NCI-H2029 treated with DMSO at 0.1 percent for 48 hours (cell line): ENCODE measurements around the gene PTPRH.
"Not testable (repeated sequence)": the region's sequence is repeated elsewhere in the genome, so short reads cannot be mapped to it uniquely, and the experiment has no call there.

Experiments
- DNase-seq: peaks from one replicate; lab custom pipeline; 2025; lab: John Stamatoyannopoulos, UW

Gene PTPRH

GRCh38 chr19:55226788-55227187 is 17.5 kb upstream of the PTPRH start:
- DNase-seq: no peak

- DNase-seq: no peak
Measured at GRCh38 chr19:55226273-55226672, 17.0 kb upstream of the PTPRH start.

DNA sequence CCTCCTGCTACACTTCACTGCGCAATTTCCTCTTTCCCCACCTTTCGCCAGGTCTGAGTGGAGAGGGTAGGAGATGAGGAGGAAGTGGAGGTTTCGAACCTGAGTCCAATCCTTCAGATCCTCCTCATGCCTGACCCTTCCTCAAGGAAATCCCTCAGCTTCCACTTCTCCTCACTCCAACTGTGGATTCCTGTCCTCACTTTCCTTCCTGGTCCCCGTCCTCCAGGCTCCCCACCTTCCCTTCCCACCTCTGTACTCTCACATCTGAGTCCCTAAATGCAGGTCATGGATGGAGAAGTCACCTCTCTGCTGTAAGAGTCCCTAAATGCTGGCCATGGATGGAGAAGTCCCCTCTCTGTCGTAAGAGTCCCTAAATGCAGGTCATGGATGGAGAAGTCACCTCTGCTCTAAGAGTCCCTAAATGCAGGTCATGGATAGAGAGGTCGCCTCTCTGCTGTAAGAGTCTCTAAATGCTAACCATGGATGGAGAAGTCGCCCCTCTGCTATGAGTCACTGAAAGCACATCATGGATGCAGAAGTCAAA is 16.2 kb upstream of the PTPRH start:
- DNase-seq: no peak

DNA sequence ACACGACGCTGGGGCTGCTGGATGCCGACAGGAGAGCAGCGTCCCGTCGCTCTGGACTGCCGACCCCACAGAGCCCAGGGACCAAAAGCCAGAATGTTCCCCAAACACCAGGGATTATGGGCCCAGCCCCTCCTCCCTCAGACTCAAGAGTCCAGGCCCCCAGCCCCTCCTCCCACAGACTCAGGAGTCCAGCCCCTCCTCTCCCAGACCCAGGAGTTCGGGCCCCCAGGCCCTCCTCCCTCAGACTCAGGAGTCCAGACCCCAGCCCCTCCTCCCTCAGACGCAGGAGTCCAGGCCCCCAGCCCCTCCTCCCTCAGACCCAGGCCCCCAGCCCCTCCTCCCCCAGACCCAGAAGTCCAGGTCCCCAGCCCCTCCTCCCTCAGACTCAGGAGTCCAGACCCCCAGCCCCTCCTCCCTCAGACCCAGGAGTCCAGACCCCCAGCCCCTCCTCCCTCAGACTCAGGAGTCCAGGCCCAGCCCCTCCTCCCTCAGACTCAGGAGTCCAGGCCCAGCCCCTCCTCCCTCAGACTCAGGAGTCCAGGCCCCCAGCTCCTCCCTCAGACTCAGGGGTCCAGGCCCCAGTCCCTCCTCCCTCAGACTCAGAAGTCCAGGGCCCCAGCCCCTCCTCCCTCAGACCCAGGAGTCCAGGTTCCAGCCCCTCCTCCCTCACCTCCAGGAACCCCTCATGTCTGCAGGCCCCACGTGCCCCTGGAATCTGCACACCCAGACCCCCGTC is 15.5 kb upstream of the PTPRH start:
- DNase-seq: not testable (repeated sequence)

GRCh38 chr19:55224038-55224665 is 14.9 kb upstream of the PTPRH start:
- DNase-seq: no peak

DNA sequence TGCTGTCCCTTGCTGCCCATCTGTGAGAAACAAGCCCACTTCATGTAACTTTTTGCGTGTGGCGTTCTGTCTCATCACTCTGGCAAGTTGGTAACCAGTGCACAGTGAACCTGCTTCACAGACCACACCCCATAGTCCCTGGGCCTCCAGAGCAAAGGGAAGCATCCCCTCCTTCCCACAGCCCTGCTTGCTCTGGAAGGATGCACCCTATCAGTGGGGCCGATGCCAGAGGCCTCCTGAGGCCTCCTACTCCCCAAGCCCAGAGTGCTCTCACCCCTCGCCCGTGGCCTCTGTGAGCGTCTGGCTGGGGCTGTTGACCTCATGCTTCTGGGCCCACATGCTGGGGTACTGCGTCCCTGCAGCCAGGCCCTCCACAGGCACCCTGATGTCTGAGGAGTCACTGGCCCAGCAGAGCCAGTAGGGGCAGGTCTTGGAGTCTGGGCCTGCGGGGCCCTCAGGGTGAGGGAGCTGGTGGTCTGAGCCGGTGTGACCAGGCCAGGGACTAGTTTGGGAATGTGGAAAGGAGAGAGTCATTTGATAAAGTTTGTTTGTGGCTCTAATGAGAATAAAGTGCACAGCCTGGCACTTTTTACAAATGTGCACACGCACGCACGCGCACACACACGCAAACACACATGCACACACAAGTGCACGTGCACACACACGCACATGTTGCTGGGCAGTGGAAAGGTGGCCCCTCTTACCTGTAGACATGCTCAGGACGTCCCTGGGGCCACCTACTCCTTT is 14.2 kb upstream of the PTPRH start:
- DNase-seq: no peak

DNA sequence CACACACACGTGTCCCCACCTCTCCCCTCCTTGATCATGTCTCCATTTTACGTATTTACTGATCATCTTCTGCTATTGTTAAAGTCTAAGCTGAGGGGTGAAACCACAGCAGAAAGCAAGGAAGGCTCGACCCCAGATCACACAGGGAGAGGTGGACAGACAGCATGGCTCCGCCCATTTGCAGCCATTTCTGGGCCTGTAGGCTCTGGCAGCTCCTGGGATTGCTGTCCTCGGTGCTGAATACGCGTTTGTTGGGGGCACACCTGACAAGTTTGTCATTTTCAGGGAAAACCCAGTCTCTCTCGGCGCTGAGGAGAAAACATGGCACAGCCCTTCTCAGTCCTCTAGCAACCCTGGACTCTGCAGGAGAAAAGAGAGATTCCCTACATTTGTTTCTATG is 11.2 kb upstream of the PTPRH start:
- no peak for DNase-seq

DNA sequence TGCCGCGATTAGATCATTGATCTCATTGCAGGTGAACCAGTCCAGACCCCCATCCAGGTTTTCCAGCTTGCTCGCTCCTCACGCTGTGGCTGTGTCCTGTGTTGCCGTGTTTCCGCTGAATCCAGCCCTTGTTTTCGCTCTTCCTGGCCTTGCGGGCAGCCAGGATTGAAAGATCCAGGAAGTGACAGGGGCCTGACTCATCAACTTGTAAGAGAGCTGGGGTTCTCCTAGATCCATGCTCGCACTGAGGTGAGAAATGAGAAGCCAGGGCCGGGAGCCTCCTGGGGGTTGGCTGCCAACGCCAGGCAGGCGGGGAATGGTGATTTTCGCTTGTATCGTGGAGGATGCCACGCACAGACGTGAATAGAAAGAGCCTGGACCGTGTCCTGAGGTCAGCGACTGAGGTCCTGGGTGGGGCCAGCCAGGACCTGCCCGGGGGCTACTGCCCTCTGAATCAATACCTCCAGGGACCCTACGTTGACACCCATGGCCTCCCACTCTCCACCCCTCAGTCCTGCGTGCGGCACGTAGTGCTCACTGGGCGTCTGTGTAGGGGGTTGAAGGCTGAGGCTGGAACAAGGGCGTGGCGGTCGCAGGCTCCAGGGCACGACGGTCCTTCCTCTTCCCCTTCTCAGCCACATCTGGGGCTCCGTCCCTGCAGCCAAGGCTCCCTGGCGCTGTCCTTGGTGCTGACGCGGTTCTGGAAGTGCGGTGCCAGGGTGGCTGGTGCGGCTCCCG is 7.3 kb upstream of the PTPRH start:
- peak; percentile 88 for DNase-seq

DNA sequence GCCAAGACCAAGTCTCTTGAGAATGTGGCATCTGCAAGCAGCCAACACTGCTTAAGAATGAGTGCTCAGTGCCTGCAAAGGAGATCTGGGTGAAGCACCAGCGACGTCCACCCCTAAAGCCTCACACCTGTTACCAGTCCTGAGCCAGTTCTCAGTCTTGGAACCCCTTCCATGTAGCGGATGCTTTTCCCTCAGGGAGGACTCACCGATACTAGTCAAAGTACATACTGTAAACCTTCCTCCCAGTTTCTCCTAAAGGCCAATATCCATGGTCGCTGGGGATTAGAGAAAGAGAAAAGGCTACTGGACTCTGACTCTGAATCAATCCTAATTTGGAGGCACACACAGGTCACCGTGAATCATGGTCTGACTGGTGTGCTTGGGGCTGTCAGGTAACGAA is 4.2 kb upstream of the PTPRH start:
- DNase-seq: no peak

DNA sequence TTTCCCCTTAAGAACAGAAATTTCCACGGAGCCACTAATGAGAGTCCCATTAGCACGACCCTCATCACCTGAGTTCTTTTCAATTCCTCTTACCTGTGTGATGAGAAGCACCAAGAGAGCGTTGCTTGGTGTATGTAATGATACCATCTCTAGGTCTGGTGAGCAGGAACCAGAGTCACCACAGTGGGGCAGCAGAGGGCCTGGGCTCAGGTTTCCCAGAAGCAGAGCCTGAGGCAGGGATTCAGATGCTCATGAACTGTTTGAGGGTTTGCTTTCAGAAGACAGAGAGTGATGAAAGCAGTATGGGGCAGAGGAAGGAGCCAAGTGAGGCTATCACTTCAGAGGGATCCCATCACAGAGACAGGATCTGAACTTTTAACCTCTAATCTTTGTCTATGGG is 3.1 kb upstream of the PTPRH start:
- no peak for DNase-seq

DNA sequence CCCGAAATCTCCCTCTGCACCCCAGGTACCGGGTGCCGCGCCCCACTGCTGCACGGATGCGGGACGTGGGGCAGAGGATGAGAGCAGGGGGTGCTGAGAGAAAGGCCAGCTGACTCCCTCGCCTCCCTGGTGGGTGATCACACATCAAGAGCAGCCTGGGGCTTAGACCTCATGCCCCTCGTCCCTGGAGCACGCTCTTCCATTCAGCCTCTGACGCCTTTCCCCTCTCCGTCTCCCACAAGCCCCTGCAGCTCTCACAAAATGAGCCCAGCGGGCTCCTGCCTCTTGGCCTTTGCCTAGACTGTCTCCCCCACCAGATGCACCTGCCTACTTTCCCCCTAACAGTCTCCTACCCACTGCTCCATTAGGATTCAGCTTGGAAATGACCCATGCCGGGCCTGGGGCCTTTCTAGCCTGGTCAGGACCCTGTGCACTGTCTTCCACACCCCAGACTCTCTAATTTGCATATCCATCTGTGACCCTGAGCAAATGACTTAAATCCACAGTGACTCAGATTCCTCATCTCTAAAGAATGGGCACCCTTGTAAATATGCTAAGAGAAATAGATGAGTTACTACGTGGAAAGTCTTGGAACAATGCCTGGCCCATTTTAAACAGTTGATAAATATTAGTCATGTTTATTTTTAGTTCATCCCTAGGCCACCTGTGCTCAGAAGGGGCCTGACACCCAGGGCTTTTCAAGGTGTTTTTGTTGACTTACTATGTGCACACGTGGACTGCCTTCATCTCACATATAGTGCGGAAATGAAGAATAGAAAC is 582 bp upstream of the PTPRH start:
- DNase-seq: peak; percentile 52

- peak; percentile 20 for DNase-seq
Measured at GRCh38 chr19:55206664-55207500, 2.4 kb downstream of the PTPRH start.

DNA sequence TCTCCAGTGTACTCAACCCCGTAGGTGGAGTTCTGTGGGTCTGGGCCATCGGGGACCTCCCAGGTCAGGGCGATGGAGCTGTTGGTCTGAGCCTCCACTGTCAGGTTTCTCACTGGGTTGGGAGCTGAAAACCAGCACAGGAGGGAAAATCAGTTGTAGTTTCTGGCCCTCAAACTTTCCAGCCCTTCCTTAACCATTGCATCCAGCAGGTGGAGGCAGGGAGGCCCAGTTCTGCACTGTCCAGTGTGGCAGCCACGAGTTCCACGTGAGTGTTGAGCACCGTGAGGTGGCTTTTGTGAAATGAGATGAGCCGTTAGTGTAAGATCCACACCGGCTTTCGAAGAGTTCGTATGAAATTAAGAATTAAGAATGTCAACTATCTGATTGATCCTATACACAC is 7.1 kb downstream of the PTPRH start:
- not testable (repeated sequence) for DNase-seq

DNA sequence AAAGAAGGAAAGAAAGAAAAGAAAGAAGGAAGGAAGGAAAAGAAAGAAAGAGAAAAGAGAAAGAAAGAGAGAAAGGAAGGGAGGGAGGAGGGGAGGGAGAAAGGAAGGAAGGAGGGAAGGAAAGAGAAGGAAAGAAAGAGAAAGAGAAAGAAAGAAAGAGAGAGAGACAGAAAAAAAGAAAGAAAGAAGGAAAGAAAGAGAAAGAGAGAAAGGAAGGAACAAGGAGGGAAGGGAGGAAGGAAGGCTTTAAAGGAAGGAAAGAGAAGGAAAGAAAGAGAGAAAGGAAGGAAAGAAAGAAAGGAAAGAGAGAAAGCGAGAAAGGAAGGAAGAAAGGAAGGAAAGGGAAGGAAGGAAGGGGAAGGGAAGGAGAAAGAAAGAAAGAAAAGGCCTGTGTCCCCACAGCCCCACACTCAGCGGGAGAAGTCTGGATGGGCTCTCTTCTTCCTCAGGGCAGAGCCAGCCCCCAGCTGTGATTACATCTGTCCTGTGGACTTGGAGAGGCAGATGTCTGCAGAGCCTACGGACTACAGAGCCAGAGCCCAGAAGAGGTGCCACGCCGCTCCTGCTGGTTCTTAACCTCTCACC is 9.6 kb downstream of the PTPRH start:
- DNase-seq: no peak

DNA sequence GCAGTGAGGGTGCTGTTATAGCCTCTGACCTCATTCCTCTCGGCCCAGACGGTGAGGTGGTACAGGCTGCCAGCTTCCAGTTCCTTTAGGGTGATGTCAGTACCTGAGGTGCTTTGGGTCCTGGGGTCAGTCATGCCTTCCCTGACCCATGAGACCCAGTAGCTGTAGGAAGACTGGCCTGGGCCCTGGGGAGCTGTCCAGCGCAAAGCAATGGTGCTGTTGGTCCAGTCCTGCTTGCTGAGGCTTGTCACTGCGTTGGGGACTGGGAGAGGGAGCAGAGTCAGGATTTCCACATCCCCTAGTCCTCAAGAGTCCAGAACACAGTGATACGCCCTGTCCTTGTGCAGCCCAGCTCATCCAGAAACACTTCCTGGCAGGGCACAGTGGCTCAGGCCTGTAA is 10.7 kb downstream of the PTPRH start:
- DNase-seq: no peak

GRCh38 chr19:55197528-55197927 is 11.8 kb downstream of the PTPRH start:
- DNase-seq: no peak

GRCh38 chr19:55196803-55197202 is 12.5 kb downstream of the PTPRH start:
- no peak for DNase-seq

DNA sequence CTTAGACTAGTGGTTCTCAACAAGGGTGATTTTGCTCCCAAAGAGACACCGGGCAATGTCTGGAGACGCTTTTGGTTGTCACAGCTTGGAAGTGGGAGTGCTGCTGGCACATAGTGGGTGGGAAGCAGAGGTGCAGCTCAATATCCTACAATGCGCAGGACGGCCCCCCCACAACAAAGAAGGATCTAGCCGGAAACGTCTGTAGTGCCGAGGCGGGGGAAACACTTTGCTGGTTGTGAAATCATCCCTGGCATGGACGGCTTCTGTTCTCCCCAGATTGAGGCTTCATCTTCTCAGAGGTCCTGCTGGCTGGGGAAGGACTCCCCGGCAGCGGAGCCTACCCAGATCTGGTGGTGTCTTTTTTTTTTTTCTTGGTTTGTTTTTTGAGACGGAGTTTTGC is 15.8 kb downstream of the PTPRH start:
- DNase-seq: no peak

- DNase-seq: no peak
Measured at GRCh38 chr19:55189403-55189835, 19.9 kb downstream of the PTPRH start.

- no peak for DNase-seq
Measured at GRCh38 chr19:55188625-55189024, 20.7 kb downstream of the PTPRH start.
